ENCODE results near the gene TRIM47.

The TRIM47 gene

GRCh38 chr17:75906143-75906884 is 27.9 kb upstream of the TRIM47 start:
- DNase-seq = no peak

GRCh38 chr17:75904749-75905521 is 26.6 kb upstream of the TRIM47 start, which contains the start of gene MRPL38:
Gene MRPL38, minus strand, starts transcription at chr17:75904884. Its CDS starts 9 bp downstream, at chr17:75904875.
- DNase-seq = peak; percentile 95 to 98

- DNase-seq = no peak
Observed at GRCh38 chr17:75902406-75902805, 24.0 kb upstream of the TRIM47 start.

- DNase-seq = no peak
Observed at GRCh38 chr17:75901727-75902126, 23.3 kb upstream of the TRIM47 start.

- no peak for DNase-seq
Observed at GRCh38 chr17:75900691-75901533, 22.5 kb upstream of the TRIM47 start.

- no peak for DNase-seq
Observed at GRCh38 chr17:75899767-75900468, 21.5 kb upstream of the TRIM47 start.

- DNase-seq = no peak
Observed at GRCh38 chr17:75899353-75899752, 21.0 kb upstream of the TRIM47 start.

GRCh38 chr17:75898791-75899190 is 20.4 kb upstream of the TRIM47 start:
- DNase-seq = no peak

GRCh38 chr17:75898065-75898464 is 19.7 kb upstream of the TRIM47 start:
- DNase-seq = no peak

GRCh38 chr17:75897160-75898019 is 19.0 kb upstream of the TRIM47 start:
- no peak for DNase-seq

GRCh38 chr17:75896415-75897159 is 18.2 kb upstream of the TRIM47 start, which contains the start of gene TRIM65:
Gene TRIM65, minus strand, starts transcription at chr17:75896951. Its CDS starts 14 bp downstream, at chr17:75896937.
- DNase-seq = peak; percentile 81 to 83

- no peak for DNase-seq
Observed at GRCh38 chr17:75895370-75896155, 17.2 kb upstream of the TRIM47 start.

GRCh38 chr17:75894049-75894733 is 15.8 kb upstream of the TRIM47 start:
- no peak for DNase-seq

GRCh38 chr17:75893305-75894048 is 15.1 kb upstream of the TRIM47 start:
- DNase-seq = no peak

- DNase-seq = no peak
Observed at GRCh38 chr17:75892556-75893224, 14.3 kb upstream of the TRIM47 start.

GRCh38 chr17:75891605-75892555 is 13.5 kb upstream of the TRIM47 start:
- no peak for DNase-seq
